MV-4-11 (cell line): ENCODE measurements around the gene SOD3.

Experiments
- DNase-seq: peaks from one replicate; lab custom pipeline; 2025; lab: John Stamatoyannopoulos, UW

SOD3 gene

DNA sequence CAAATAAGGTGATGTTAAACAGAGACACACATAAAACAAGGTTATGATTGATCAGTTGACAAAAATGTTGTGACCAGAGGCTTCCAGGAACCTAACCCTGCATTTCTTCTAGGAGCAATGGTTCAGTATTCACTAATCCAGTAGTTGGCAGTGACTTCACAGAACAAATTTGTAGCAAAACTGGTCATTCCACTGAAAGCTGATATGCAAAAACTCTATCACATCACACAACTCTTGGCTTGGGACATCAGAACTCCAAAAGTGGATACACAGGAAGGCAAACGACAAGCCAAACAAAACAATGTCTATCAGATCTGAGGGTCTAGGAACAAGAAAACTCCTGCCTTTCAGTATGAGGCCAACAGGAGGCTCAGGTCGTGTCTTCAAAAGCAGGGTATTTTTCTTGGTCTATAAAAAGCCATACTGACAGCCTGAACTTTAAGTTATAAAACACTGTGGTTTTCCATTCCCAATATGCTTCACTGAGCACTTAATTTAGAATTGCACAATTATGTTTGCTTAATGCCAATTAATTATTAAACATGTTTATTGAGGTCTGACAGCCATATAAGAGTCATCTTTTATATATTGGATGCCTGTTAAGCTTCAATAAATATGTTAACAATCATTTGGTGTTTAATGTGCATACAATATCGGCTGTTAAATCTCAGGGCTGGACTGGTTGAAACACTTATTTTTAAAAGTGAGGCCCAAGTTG lies 45.6 kb downstream of the SOD3 start:
- DNase-seq, result no peak

DNA sequence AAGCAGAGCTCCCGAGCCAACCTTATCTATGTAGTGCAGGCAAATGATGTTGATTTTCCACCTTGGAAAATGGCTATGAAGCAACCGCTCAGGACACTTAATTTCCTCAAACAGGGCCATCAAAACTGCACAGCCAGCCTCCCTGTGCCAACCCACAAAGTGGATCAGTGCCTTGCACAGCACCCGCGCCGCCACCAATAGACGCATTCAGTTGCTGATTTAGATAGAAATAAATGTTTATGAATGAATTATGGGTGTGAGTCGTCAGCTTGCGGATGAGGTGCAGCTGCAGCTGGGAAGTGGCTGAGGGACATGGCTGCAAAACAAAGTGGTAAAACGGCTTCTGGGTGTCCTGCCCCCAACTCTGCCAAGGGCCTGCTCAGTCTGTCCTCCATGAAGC lies 47.0 kb downstream of the SOD3 start:
- peak; percentile 18 for DNase-seq

GRCh38 chr4:24843096-24843495 lies 47.7 kb downstream of the SOD3 start:
- no peak for DNase-seq

DNA sequence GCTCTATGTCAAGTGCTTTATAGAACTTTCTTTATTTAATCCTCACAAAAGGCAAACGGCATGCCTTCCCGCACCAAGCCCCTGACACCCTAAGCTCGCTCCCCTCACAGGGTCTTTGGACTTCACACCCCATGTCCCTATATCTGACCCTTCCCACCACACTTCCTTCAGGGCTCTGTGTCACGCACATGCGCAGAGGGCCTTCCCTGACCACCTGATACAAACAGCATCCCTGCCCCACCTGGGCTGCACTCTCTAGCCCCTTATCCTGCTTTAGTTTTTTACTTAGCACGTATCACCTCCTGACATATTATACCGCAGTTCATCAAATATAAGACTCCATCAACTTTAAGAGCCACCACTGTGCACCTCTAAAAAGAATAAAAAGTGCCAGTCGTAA lies 49.8 kb downstream of the SOD3 start:
- DNase-seq, result no peak

DNA sequence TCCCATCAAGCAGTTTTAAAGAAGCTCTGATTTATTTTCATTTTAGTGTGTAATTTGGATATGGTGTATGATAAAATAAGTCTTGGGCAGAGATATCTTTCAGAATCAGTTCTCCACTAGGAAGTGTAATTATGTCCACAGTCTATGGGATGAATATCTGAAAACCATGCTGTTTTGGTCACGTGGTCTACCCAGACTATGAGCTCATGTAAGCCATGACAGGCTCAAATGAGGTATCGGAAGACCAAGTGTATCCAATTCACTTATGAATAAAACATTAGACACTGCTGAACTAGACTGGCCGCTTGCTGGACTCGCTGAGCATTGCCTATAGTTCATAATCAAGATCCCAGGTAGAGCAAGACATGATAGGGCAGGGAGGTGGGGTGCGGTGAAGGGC lies 50.5 kb downstream of the SOD3 start:
- no peak for DNase-seq

DNA sequence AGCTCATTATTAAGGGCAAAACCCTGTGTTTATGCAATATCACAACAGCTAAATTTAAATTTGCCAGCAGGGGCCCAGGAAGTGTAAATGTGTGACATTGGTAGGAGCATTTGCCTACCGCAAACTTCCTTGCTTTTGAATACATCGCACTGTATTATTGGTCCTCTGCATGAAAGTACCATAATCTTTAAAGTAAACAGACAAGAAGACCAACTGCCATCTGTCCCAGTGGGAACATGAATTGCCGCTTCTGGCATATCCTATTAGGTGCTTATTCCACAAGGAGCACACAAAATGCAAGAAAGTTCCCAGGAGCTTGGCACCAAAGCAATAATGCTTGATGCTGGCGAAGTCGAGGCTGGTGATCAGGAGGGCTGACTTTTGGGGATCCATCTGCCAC lies 51.3 kb downstream of the SOD3 start:
- DNase-seq, result peak; percentile 60

GRCh38 chr4:24849351-24849750 lies 54.0 kb downstream of the SOD3 start:
- no peak for DNase-seq

- no peak for DNase-seq
These were observed 54.4 kb downstream of the SOD3 start for GRCh38 chr4:24849756-24850155.
